Measurements from ENCODE around the gene PTPRE.

PTPRE gene

GRCh38 chr10:128097783-128098182 lies 190.9 kb downstream of the PTPRE start:
- DNase-seq (ENCODE audit: low read depth): no peak
- TF ChIP-seq MAX (IDR thresholded peaks at IDR 0.05; ENCODE audit: low read depth, low read length) (no peak), CTCF (IDR thresholded peaks at IDR 0.05; ENCODE audit: low read depth, low read length) (no peak), POLR2A (IDR thresholded peaks at IDR 0.05; ENCODE audit: extremely low read depth, insufficient read length) (no peak), MYC (IDR thresholded peaks at IDR 0.05; ENCODE audit: low read depth, low read length) (no peak)
- H3K4me3 ChIP-seq (ENCODE audit: low read depth, low read length): no peak overlapping the region

- no peak for TF ChIP-seq POLR2A (IDR thresholded peaks at IDR 0.05; ENCODE audit: extremely low read depth, insufficient read length)
- TF ChIP-seq CTCF (IDR thresholded peaks at IDR 0.05; ENCODE audit: low read depth, low read length): no peak
- no peak for TF ChIP-seq MAX (IDR thresholded peaks at IDR 0.05; ENCODE audit: low read depth, low read length)
- DNase-seq (ENCODE audit: low read depth): no peak
- no peak overlapping the region for H3K4me3 ChIP-seq (ENCODE audit: low read depth, low read length)
These were observed 191.7 kb downstream of the PTPRE start for GRCh38 chr10:128098631-128099030.

- H3K4me3 ChIP-seq (ENCODE audit: low read depth, low read length): no peak overlapping the region
- DNase-seq (ENCODE audit: low read depth): no peak
- TF ChIP-seq MAX (IDR thresholded peaks at IDR 0.05; ENCODE audit: low read depth, low read length): no peak
- TF ChIP-seq CTCF (IDR thresholded peaks at IDR 0.05; ENCODE audit: low read depth, low read length): no peak
- TF ChIP-seq MYC (IDR thresholded peaks at IDR 0.05; ENCODE audit: low read depth, low read length): no peak
- no peak for TF ChIP-seq POLR2A (IDR thresholded peaks at IDR 0.05; ENCODE audit: extremely low read depth, insufficient read length)
These were observed 193.0 kb downstream of the PTPRE start for GRCh38 chr10:128099901-128100300.

GRCh38 chr10:128101901-128102300 lies 195.0 kb downstream of the PTPRE start:
- TF ChIP-seq POLR2A (IDR thresholded peaks at IDR 0.05; ENCODE audit: extremely low read depth, insufficient read length): no peak
- TF ChIP-seq MYC (IDR thresholded peaks at IDR 0.05; ENCODE audit: low read depth, low read length): no peak
- TF ChIP-seq MAX (IDR thresholded peaks at IDR 0.05; ENCODE audit: low read depth, low read length): no peak
- no peak for TF ChIP-seq CTCF (IDR thresholded peaks at IDR 0.05; ENCODE audit: low read depth, low read length)
- no peak for DNase-seq (ENCODE audit: low read depth)
- H3K4me3 ChIP-seq (ENCODE audit: low read depth, low read length): no peak overlapping the region

- TF ChIP-seq CTCF (IDR thresholded peaks at IDR 0.05; ENCODE audit: low read depth, low read length) (no peak), MYC (IDR thresholded peaks at IDR 0.05; ENCODE audit: low read depth, low read length) (no peak), MAX (IDR thresholded peaks at IDR 0.05; ENCODE audit: low read depth, low read length) (no peak), POLR2A (IDR thresholded peaks at IDR 0.05; ENCODE audit: extremely low read depth, insufficient read length) (no peak)
- no peak for DNase-seq (ENCODE audit: low read depth)
- H3K4me3 ChIP-seq (ENCODE audit: low read depth, low read length): no peak overlapping the region
These were observed 195.8 kb downstream of the PTPRE start for GRCh38 chr10:128102480-128103228.
